HG02870 (cell line): ENCODE data around the gene PRRT2.
"Not testable (repeated sequence)": the region's sequence is repeated elsewhere in the genome, so short reads cannot be mapped to it uniquely, and the experiment has no call there.

ENCODE experiments used
- ATAC-seq: cut with Tn5 transposase; IDR thresholded peaks from one replicate; pipeline ENCODE4 v1.9.1; 2021; ENCODE audit warnings: mild to moderate bottlenecking, moderate library complexity; ENCODE audit not compliant: unreplicated experiment

The PRRT2 gene

DNA sequence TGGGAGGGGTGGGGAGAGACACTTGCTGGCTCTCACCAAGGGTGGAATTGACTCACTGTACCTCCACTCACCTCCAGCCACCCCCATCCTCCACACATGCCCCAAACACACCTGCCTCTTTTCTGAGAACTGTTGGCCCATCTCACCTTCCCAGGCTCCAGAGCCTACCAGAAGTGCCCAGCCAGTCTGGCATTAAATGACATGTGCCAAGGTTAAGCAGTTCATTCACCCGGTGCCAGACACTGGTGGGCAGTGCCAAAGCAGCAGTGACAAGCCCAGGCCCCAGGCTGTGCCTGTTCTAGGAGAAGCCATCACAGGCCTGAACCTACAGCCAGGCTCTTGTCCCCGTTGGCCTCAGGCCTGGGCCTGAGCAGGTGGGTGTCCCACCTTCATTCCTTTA lies 19.5 kb downstream of the PRRT2 start:
- no peak for ATAC-seq

DNA sequence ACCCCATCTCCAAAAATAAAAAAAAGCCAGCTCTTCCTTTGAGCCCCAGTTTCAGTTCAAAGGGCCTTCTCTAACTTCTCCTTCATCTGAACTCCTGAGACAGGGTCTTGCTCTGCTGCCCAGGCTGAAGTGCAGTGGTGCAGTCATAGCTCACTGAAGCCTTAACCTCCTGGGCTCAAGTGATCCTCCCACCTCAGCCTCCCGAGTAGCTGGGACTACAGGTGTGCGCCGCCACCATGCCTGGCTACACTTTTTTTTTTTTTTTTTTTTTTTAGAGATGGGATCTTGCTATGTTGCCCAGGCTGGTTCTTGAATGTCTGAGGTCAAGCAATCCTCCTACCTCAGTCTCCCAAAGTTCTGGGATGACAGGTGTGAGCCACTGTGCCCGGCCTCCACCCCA lies 21.2 kb downstream of the PRRT2 start:
- ATAC-seq = not testable (repeated sequence)

DNA sequence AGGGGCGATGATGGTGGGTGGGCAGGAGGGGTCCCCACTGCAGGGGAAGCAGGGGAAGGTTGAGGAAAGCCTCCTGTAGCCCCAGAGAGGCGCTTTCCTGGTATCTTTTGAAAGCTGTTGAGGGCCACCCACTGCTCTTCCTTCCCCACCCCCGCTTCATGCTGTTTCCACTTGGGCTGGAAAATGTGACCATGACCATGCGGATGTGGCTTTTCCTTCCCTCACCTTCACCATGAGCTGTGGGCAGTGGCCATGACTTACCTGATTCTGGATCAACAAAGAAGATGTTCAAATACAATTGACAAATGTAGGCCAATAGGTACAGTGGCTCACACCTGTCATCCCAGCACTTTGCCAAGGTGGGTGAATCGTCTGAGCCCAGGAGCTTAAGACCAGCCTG lies 22.1 kb downstream of the PRRT2 start:
- ATAC-seq = no peak

DNA sequence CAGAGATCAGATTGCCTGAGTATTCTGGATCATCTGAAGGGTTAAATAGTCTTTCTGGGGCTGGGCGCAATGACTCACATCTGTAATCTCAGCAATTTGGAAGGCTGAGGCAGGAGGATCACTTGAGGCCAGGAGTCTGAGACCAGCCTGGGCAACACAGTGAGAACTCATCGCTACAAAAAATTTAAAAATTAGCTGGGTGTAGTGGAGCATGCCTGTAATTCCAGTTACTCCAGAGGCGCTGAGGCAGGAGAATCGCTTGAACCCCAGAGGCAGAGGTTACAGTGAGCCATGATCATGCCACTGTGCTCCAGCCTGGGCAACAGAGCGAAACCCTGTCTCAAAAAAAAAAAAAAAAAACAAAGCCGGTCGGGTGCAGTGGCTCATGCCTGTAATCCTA lies 23.9 kb downstream of the PRRT2 start:
- no peak for ATAC-seq

DNA sequence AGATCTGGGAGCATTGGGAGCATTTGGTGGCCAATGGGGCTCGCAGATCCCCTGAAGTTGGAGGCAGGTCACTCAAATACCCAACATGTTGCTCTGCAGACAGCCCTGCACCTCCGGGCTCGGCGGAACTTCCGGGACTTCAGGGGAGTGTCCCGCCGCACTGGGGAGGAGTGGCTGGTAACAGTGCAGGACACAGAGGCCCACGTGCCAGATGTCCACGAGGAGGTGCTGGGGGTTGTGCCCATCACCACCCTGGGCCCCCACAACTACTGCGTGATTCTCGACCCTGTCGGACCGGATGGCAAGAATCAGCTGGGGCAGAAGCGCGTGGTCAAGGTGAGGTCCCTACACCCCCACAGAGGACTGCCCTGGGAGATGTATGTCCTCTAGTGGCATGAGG lies 24.6 kb downstream of the PRRT2 start:
- ATAC-seq = no peak

DNA sequence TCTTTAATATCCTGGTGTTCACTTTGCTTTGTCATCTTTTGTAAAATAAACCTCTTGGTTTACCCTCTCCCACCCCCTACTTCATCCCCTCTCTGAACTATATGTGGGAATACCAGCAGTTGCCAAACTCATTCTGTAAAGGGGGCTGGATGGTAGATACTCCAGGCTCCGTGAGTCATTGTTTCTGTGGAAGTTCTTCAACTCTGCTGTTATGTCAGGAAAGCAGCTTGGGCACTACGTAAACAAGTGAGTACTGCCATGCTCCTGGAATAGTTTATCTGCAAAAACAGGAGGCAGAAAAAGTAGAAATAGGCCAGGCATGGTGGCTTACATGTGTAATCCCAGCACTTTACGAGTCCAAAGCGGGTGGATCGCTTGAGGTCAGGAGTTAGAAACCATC lies 25.8 kb downstream of the PRRT2 start:
- no peak for ATAC-seq

DNA sequence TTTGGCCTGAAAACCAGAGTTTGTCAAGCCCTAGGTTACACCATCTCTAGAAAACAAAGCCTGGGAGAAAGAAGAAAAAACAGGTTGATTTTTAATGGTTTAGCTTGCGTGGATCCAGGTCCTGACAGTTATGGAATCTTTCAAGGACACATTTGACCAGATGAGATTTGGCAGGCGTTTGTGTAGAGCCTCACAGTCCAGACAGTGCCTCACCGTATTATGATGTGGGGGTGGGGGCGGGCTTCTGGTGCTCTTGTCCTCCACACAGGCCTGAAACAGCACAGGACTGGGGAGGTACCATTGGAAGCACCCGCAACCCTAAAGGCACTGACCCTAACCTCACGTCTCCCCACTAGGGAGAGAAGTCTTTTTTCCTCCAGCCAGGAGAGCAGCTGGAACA lies 27.8 kb downstream of the PRRT2 start:
- no peak for ATAC-seq

DNA sequence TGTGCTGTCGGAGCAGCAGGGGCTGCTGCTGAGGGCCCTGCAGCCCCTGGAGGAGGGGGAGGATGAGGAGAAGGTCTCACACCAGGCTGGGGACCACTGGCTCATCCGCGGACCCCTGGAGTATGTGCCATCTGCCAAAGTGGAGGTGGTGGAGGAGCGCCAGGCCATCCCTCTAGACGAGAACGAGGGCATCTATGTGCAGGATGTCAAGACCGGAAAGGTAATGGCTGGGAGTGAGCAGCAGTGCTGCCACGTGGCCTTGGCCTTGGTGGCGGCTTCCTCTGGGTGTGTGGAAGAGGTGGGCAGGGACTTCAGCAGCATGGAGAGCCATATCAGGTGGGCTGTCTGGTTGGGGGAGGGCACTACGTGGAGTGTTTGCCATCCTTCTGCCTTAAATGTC lies 28.2 kb downstream of the PRRT2 start:
- no peak for ATAC-seq

DNA sequence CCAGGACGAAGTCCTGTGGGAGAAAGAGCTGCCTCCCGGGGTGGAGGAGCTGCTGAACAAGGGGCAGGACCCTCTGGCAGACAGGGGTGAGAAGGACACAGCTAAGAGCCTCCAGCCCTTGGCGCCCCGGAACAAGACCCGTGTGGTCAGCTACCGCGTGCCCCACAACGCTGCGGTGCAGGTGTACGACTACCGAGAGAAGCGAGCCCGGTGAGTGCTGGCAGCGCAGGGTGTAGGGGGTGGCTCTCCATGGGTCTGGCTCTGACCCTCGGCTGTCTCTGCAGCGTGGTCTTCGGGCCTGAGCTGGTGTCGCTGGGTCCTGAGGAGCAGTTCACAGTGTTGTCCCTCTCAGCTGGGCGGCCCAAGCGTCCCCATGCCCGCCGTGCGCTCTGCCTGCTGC lies 29.6 kb downstream of the PRRT2 start:
- no peak for ATAC-seq

DNA sequence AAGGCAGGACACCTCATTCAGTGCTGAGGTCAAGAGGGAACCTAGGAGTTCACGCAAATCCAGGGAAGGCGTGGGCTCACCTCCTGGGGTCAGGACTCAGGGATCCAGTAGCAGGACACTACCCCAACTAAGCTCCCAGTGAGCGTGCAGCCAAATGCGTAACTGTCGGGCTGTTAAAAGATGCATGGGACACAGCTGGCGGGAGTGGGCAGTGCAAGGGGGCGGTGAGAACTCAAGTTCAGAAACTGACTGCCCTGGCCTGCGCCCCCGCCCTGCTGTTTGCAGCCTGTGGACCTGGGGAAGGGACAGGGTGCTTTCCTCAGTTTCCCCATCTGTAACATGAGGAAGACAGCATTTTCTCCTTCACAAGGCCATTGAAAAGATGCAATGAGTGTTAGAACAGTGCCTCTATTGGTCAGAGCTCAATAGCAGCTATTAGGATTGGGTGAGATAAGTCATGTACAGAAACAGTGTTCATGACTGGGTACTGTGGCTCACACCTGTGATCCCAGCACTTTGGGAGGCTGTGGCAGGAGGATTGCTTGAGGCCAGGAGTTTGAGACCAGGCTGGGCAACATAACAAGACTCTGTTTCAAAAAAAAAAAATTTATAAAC lies 30.8 kb downstream of the PRRT2 start:
- no peak for ATAC-seq

DNA sequence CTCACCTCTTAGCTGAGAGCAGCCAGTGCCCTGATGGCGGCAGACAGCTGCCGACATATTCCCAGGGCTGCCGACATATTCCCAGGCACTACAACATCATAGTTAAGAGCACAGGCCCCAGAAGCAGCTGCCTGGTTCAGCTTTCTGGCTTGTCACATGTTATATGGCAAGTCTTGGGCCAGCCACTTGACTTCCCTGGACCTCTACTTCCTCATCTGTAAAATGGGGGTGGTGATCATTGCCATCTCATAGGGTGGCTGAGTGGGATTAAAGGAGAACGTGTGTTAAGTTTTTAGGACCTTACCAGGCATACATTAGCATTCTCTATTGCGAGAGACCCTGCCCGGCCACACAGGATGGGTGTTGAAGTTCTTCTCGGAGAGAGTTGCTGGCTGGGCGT lies 31.9 kb downstream of the PRRT2 start:
- no peak for ATAC-seq

DNA sequence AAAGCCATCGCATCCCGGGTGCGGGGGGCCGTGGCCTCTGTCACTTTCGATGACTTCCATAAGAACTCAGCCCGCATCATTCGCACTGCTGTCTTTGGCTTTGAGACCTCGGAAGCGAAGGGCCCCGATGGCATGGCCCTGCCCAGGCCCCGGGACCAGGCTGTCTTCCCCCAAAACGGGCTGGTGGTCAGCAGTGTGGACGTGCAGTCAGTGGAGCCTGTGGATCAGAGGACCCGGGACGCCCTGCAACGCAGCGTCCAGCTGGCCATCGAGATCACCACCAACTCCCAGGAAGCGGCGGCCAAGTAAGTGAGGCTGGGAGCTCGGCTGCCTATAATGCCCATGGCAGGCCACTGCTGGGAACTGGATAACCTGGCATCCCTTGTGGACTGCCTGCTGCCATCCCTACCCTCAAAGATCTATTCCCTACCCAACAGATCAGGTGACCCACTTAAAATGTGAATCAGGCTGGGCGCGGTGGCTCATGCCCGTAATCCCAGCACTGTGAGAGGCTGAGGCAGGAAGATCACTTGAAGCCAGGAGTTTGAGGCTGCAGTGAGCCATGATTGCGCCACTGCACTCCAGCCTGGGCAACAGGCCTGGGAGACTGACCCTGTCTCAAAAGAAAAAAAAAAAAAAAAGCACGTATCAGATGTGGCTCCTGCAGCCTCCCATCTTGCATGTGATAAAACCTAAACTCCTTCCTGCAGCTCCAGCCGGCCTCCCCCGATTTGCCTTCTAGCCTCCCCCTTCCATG lies 32.8 kb downstream of the PRRT2 start:
- ATAC-seq = no peak

DNA sequence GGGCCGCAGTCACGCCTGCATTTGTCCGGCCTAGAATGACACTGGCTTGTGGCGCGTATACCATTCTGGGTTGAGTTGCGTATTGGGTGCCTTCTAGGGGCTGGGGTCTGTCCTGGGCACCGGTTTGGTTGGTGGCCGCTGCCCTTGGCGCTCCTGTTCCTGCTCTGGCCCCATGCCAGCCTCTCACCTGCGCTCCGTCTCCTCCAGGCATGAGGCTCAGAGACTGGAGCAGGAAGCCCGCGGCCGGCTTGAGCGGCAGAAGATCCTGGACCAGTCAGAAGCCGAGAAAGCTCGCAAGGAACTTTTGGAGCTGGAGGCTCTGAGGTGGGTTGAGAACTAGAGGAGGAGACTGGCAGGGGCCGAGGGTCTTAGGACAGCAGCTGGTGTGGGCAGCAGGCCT lies 33.7 kb downstream of the PRRT2 start:
- ATAC-seq = no peak

DNA sequence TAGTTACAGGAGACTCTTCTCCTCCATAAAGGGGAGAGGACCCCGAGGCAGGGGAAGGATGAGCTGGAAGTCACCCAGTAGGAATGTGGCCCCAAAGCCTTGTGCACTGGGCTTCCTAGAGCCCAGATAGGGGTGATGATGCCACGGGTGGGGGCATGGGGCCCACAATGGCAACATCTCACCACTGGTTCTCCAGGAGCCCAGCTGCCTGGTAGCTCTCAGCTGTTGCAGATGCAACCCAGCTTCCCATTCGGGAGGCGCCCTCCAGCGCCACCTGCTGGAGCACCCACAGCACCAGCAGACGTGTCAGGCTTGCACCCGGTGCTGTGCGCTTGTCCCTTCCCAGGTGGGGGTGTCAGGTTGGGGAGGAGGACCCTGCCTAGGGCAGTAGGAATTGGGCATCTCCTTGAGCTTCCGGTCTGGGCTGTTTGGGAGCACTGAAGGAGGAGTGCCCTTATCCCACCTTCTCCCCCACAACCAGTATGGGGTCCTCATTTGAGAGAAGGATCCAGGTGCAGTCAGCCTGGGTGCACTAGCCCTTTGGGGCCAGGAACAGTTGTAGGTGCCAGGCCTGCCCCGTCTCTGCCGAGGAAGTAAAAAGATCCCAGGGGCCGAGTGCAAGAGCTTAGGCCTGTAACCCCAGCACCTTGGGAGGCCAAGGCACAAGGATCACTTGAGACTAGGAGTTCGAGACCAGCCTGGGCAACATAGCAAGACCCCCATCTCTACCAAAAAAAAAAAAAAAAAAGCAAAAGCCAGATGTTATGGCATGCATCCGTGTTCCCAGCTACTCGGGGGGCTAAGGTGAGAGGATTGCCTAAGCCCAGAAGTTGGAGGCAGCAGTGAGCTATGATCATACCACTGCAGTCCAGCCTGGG lies 36.7 kb downstream of the PRRT2 start:
- ATAC-seq = no peak

DNA sequence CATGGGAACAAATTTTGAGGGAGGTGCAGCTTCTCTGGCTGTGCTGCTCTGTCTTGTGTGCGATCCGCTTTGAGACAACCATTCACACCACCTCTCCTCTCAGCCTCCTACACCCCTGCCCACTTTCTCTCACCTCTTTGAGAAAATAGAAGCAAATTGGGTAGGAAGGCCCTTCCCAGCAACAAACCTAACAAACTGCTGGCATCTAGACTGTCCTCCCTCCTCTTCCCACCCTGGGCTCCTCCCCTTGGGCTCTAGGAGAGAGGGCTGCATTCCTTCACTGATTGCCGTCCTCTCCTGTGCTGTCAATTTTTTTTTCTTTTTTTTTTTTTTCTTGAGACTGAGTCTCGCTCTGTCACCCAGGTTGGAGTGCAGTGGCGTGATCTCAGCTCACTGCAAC lies 37.5 kb downstream of the PRRT2 start:
- no peak for ATAC-seq

DNA sequence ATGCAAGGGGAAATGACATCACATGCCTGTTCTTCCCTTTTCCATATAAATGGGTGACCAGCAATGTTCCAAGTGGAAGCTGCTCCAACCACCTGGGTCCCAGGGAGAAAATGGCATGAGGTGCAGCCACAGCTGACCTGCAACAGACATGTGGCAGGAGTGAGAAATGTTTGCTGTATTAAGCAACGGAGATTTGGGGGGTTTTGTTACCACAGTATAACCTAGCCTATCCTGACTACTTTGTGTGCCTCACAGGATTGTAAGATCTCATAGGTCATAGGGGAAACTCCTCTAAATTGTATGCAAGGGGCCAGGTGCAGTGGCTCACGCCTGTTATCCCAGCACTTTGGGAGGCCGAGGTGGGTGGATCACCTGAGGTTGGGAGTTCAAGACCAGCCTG lies 39.0 kb downstream of the PRRT2 start:
- no peak for ATAC-seq

DNA sequence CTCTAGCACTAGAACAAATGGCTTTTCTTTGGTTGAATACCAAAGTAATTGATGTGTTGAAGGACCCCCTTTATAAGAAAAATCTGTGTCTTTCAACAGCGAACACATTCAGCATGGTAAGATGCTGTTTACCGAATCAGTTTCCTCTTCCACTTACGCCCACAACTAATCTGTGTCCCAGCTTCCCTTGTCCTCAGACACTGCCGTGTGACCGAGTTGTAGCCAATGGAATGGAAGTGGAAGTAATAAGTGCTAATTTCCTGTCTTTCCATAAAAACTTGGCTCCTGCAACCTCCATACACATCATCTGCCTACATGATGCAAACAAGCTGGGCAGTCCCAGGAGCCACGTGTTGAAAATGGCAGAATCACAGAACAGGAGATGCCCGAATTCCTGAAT lies 40.7 kb downstream of the PRRT2 start:
- no peak for ATAC-seq

DNA sequence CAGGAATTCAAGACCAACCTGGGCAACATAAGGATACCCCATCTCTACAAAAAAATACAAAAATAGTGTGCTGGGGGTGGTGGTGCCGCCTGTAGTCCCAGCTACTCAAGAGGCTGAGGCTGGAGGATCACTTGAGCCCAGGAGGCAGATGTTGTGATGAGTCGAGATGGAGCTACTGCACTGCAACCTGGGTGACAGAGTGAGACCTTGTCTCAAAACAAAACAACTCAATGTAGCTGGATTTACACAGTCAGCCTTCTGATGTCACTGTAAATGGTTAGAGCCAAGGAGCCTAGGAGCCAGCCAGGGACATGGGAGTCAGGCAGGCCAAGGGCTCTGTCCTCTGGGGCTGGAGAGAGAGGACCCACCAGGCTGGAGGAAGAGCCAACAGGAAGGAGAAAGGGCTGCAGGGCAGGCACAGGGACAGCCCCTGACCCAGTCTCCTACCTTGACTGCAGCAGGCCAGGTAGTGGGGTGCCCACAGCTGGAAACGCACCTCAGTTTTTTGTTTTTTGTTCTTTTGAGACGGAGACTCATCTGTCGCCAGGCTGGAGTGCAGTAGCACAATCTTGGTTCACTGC lies 42.6 kb downstream of the PRRT2 start:
- no peak for ATAC-seq

DNA sequence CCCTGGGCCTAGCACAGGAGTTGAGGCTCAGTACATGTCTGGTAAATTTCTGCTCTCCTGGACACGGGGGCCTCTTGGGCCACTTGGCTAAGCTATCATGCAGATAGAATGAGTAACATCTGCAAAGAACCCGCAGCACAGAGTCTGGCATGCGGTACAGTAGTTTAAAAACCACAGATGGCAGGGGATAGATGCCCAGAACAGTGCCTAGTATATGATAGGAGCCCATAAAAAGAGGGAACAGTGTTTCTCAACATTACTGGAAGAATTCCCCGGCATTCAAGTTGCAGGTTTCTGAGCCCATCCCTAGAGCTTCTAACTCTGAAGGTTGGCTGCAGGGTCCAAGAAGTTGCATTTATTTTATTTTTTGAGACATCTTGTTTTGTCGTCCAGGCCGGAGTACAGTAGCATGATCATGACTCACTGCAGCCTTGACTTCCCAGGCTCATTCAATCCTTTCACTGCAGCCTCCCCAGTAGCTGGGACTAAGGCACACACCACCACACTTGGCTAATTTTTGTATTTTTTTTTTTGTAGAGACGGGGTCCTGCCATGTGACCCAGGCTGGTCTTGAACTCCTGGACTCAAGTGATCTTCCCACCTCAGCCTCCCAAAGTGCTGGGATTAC lies 45.3 kb downstream of the PRRT2 start:
- no peak for ATAC-seq

DNA sequence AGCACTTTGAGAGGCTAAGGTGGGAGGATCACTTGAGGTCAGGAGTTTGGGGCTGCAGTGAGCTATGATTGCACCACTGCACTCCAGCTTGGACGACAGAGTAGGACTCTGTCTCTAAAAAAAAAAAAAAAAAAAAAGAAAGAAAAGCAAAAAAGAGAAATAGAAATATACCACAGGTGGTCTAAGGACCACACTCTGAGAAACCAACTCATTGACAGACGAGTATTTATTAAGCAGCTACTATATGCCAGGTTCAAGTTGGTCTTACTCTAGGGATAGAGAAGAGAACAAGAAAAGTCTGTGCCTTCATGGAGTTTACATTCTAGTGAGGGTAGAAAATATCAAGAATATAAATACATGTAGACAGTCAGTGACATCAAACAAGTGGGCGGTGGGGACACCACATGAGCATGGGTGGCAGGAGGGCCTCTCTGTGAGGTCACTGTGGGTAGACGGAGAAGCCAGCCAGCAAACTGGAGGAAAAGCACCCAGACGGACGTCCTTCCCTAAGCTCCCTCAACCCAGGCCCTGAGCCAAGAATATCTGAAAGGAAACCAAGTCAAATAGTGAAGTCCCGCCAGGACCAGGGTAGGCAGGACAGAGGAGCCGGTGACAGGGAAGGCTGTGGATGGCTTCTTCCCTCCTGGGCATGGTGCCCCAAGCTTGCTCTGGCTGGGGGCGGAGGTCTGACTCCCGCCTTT lies 46.3 kb downstream of the PRRT2 start:
- ATAC-seq = no peak

DNA sequence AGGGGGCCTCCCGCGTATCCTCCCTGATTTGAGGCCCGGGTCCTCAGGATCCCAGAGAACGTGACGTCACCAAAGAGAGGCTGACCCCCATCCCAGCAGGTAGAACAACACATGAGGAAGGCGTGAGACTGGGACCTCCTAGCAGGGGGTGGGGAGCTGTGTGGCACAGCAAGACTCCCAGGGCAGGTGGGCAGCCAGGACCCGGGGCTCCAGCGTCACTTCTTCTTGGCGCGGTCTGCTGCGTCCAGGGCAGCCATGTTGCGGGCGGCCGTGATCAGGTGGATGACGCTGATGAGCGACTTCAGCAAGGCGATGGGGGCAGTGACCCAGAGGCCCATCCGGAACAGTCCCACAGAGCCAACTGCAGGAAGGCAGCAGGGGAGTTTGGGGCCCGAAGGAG lies 47.0 kb downstream of the PRRT2 start:
- ATAC-seq = no peak
